ENCODE results near the gene PELI2.
A peak's percentile ranks its signal among the peaks of the same experiment; 100 is the strongest.

PELI2 gene

GRCh38 chr14:56117765-56118610, at the start of gene PELI2:
PELI2 (plus strand) TSS chr14:56118411; CDS start chr14:56118661, 250 bp downstream.
- DNase-seq (ENCODE audit: low read depth in 2 of 2), result peak; percentile 39 to 48

GRCh38 chr14:56073799-56074198, 44.4 kb upstream of the PELI2 start:
- DNase-seq (ENCODE audit: low read depth in 2 of 2), result no peak

- no peak for DNase-seq (ENCODE audit: low read depth in 2 of 2)
Measured at GRCh38 chr14:56075301-56075700, 42.9 kb upstream of the PELI2 start.

GRCh38 chr14:56081139-56081538, 37.1 kb upstream of the PELI2 start:
- peak; percentile 30 to 44 for DNase-seq (ENCODE audit: low read depth in 2 of 2)

DNA sequence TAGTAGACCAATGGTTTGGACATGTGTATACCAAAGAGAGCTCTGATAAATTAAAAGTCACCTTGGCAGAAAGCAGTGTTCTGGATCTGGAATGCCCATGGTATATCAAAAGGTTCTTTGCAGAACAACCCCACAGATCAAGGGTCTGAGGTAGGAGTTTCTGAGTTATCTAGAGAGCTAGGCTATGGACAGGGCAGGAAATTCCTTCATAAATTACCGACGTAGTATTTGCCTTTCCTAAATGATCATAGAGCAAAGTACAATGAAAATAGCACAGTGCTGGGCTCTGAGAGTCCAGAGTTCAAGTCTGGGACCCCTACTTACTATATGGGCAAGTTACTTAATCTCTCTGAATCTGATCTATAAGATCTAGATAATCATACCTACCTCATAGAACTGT, 35.3 kb upstream of the PELI2 start:
- DNase-seq (ENCODE audit: low read depth in 2 of 2), result no peak

DNA sequence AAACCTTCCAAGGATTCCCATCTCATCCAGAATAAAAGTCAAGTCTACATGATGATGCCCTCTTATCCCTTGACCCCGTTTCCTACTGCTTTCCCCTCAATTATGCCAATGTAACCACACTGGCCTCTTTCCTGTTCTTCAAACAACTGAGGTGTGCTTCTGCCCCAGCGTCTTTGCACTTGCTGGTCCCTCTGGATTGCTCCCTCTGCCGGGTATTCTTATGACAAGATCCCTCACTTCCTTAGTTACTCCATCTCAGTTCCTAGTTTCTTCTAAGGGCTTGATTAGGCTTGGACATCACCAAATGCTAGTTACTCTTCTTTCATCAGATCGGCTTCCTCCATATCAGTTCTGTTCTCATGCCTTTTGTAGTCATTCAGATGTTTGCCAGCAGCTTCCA, 32.7 kb upstream of the PELI2 start:
- no peak for DNase-seq (ENCODE audit: low read depth in 2 of 2)

DNA sequence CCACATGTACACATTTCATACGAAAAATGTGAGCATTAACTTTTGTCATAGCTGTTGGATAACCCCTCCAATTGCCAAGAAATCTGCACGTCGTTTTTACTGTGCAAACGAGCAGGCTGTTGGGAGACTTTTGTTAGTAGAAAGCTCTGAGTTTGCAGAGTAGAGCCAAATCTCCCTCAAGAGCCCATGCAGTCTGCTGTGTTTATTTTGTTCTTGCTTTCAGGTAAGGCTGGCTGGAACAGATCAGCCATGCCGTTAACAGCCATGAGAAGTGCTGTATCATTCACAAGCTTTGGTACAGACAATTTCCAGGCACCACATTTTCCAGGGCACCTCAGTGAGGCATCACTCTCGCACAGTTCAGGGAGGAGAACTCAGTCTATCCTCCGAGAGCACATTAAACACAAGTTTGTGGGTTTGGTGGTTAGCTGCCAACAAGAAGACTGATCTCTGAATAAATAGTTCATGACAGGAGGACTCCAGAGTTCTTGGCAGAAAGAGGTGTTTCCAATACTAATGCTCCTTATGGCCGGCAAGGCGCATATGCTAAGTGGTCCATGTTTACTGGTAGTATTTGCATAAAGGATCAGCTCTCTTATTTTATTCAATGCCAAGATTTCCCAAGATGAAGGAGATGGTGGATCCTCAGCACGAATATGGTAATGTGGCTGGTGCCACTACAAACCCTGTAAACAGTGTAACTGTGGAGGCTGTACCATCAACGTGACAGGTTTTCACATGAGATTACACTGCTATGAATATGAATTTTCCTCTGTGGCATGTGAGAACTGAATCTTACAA, 30.3 kb upstream of the PELI2 start:
- DNase-seq (ENCODE audit: low read depth in 2 of 2), result peak; percentile 20 to 31

DNA sequence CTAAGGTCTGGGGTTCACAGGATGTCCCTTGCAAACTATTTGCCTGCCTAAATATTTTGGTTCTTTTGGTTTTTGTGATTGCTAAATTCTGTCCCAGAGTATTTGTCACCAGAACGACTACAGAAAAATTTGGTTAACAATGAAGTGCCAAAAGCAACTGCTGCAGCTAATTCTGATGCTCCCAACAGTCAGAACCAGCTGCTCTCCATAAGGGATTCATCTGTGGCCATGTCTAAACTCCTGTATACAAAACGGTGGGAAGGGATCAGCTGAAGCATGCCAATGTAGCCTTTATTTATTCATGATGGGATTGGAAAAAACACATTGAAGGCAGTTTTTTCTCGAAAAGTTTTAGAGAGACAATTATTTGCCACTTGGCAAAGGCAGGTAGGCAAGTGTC, 29.3 kb upstream of the PELI2 start:
- DNase-seq (ENCODE audit: low read depth in 2 of 2), result no peak

GRCh38 chr14:56092763-56093162, 25.4 kb upstream of the PELI2 start:
- DNase-seq (ENCODE audit: low read depth in 2 of 2), result no peak

DNA sequence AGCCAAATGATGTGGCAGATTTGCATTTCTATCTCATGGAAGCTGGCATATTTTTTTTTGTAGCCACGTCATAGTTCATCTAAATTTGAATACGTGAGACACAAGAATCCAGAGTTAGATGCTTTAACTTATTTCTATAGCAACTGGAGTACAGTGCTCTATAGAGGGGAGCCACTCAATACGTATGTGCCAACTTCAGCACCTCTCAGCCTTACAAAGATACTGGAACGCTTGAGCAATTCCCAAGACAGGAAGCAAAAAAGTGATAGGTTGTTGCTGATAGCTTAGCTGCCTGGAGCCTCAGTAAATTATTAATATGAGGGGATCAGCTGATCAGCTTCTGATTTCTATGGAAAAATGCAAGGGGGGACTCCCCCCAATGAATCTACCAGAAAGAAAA, 24.1 kb upstream of the PELI2 start:
- DNase-seq (ENCODE audit: low read depth in 2 of 2), result no peak

DNA sequence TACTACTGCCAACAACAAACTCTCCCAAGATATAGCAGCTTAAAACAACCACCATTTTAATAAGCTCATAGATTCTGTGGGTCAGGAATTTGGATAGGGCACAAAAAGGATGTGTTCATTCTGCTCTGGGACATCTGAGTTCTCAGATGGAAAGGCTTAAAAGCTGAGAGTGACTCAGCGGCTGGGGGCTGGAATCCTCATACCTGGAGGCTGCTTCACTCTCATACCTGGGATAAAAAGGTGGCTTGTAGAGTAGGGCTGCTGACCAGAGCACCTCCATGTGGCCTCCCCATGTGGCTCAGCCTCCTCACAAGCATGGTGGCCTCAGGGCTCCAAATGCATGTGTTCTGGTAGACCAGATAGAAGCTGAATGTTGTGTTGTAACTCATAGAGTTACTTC, 20.2 kb upstream of the PELI2 start:
- DNase-seq (ENCODE audit: low read depth in 2 of 2), result no peak

DNA sequence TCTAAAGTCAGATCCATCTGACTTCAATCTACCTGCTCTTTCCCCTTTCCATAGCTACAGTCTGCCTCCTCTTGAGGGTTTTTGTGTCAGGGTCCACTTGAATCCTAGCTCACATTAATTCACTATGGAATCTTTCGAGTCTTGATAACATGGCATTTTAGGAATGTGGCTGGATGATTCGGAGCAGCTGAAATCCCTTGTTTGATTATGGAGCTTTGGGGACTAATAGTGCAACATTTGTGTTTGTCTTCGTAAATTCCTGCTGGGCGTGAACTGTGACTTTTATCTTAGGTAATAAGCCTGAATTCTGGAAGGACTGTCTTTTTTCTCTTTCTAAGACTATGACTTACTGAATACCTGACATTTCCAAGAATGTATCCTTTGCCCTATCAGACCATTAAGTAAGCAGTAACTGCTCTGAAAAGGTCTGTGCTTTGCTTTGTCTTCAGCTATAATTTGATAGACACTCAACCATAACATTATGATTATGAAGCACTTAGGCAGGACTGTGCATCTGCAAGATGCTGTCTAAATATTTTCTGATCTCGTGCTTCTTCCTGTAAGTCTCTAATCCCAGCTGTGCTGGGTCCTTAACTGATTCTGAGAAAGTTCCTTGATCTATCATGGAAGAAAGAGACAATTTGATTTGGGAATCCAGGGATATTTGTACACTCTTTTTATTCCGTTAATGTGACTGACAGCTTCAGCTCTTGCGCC, 19.0 kb upstream of the PELI2 start:
- no peak for DNase-seq (ENCODE audit: low read depth in 2 of 2)

DNA sequence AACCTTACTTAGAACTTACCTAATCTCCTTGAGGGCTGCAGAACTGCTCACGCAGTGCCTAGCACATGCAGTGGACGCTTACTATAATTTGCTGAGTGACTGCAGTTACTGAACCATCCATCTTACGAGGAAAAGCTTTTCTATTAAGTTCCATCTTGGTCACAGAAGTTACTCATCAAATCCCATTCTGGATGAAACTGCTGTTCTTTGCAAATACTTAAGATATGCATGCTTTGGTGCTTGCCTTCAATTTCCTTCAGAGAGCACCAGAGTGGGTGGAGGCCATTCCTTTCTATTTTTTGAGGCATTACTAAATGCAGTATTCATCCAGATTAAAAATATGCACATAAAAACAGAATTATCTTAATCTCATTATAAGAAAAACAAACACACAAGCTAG, 17.7 kb upstream of the PELI2 start:
- no peak for DNase-seq (ENCODE audit: low read depth in 2 of 2)

GRCh38 chr14:56102941-56103340, 15.3 kb upstream of the PELI2 start:
- no peak for DNase-seq (ENCODE audit: low read depth in 2 of 2)

DNA sequence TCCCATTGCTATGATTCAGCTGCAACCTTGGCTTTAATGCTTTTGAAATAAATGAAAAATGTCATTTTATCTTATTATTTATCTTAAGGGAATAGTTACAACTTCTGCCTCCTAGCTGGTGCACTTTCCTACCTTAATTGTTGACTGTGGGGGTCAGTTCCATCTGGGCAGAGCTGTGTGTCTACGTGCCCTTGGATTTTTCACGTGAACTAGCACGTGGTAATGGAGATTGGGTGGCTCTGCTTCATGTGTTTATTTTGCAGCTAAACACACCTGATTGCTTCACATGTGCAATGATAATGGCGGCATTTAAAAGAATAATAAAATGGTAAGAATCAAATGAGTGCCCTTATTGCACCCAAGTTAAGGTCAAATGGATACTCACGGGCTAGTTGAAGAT, 10.6 kb upstream of the PELI2 start:
- no peak for DNase-seq (ENCODE audit: low read depth in 2 of 2)

DNA sequence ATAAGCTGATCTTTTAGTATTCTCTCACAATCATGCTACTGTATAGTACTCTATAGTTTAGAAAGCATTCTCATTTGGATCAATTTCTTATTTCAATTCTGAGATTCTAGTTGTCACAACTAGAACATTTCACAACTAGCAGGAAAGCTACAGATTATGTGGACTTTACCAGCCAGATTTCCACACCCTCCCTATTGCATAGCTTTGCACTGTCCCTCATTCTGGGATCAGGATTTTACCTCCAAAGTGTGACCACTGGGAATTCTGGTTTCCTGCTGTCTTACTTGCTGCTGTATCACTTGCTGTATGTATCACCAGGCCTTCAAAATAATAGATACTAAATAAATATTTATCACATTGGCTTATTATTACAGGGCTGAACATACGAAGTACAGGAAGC, 10.2 kb upstream of the PELI2 start:
- DNase-seq (ENCODE audit: low read depth in 2 of 2), result no peak

DNA sequence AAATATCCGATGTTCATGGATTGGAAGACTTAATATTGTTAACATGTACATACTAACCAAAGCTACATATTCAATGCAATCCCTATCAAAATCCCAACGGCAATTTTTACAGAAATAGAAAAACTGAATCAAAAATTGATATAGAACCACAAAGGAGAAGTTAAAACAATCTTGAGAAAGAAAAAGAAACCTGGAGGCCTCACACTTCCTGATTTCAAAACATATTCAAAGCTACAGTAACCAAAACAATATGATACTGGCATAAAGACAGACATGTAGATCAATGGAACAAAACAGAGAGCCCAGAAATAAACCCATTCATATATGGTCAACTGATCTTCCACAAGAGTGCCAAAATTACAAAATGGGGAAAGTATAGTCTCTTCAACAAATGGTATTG, 5.4 kb upstream of the PELI2 start:
- no peak for DNase-seq (ENCODE audit: low read depth in 2 of 2)

DNA sequence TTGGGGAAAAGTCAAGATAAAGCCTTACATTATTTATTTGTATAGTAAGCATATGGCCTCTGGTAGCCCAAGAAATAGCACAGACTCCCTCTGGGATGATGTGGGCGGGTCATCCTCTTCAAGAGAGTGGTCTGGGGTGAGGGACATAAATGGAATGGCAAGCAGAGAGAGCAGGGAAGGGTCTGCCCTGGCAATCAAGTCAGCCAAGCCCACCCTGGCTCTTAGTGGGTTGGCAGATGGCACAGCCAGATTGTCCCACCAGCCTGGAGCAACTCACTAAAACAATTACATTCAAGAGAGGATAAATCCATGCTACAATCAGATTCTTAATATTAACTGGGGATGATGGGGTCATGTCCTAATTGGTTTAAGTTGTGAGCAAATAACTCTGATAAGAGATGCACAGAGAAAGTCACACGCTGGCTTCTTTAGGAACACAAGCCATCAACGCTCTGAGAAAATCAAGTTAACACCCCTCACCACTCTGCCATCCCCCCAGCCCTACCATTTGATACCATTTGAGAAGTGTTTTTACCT, 2.8 kb upstream of the PELI2 start:
- DNase-seq (ENCODE audit: low read depth in 2 of 2), result no peak

- no peak for DNase-seq (ENCODE audit: low read depth in 2 of 2)
Measured at GRCh38 chr14:56115976-56116893, 2.0 kb upstream of the PELI2 start.

- DNase-seq (ENCODE audit: low read depth in 2 of 2), result no peak
Measured at GRCh38 chr14:56118611-56119181, 485 bp downstream of the PELI2 start.
